Mesenteric fat pad (tissue), 1 donor: Measurements from ENCODE around the gene IFNA4. TPM values are rescaled to one million over a fixed set of nuclear protein-coding genes. Genes with fewer than 3 reads are reported as not detected.
"Not testable (repeated sequence)": the region's sequence is repeated elsewhere in the genome, so short reads cannot be mapped to it uniquely, and the experiment has no call there.

Source experiments
- DNase-seq: peaks from one replicate; pipeline ENCODE4 v3.0.0-alpha.2; 2020; ENCODE audit warnings: low spot score
- long read RNA-seq: library from polyadenylated mRNA; unstranded; transcript quantifications from one replicate; pipeline ENCODE4 v2.0.0, GENCODE V29; 2020
- total RNA-seq: library from RNA; stranded (reverse); fragmentation: NEBNext Ultra II Directional; extraction: Animal tissue kit (Norgen Biotek cat#: 25700); gene quantifications from one replicate; pipeline ENCODE4 v1.2.1, GENCODE V29; 2021
- donor health status: DM: yes; HTN: yes; CAD: no.

Gene IFNA4
- not detected for total RNA-seq
- long read RNA-seq: 0 reads

- not testable (repeated sequence) for DNase-seq
Measured at GRCh38 chr9:21187487-21187886, at the start of gene IFNA4. Gene IFNA4, minus strand, starts transcription at chr9:21187587. Its CDS starts 56 bp downstream, at chr9:21187531.

DNA sequence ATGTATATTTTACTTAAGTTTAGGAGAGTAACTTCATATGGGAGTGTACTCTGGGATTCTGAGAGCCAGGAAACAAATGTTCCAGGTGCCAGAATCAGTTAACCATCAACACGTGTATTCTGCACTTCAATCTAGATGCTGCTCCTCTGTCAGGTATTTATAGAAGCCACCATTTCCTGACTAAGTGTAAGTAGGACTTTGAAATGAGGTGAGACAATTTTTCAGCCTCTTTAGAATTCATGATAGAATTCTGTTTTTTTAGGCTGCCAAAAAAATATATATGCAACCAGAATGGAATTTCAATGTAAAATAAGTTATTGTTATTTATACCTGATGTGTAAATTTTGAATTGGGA is 49.0 kb upstream of the IFNA4 start:
- DNase-seq: not testable (repeated sequence)

DNA sequence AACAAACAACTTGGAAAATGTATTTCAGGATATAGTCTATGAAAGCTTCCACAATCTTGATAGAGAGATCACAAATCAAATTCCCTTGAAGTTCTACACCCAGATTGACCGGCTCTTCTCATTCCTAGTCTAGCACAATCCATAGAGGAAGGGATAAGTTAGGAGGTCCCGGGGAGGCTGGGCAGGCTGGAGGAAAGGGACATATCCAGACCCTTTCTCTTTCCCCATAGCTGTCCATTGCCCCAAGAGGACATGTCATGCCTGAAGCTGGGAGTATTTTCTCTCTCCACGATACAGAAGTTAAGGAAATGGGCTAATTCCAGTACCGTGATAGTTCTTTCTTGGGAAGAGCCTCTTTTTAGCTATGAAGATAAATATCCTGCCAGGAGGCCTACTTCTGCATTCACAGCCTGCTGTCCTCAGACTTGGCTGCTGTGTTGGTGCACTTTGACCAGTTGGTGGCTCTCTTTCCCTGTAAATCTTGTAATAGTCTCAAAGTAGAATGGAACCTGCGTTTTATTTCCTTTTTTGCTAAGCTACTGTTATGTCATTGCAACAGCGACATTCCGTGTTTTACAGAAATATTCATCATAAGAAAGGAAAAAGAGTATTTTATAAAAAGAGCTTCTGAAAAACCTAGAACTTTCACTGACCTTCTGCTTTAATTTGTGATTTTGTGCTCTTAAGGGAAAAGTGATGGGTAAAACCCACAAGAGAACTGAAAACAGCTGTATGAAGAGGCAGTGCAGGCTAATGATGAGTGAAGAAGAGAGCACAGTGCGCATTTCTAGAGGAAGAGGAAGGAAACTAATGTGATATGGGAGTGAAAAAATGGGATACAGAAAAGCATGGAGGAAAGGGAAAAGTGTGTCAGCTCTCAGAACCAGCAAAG is 48.3 kb upstream of the IFNA4 start:
- DNase-seq: not testable (repeated sequence)

- peak; percentile 71 for DNase-seq
Measured at GRCh38 chr9:21234153-21234687, 46.8 kb upstream of the IFNA4 start.

- no peak for DNase-seq
Measured at GRCh38 chr9:21233258-21233657, 45.9 kb upstream of the IFNA4 start.

GRCh38 chr9:21228122-21228521 is 40.7 kb upstream of the IFNA4 start, which contains the start of gene IFNA17:
Gene IFNA17, minus strand, starts transcription at chr9:21228222. Its CDS starts 49 bp downstream, at chr9:21228173.
- no peak for DNase-seq

DNA sequence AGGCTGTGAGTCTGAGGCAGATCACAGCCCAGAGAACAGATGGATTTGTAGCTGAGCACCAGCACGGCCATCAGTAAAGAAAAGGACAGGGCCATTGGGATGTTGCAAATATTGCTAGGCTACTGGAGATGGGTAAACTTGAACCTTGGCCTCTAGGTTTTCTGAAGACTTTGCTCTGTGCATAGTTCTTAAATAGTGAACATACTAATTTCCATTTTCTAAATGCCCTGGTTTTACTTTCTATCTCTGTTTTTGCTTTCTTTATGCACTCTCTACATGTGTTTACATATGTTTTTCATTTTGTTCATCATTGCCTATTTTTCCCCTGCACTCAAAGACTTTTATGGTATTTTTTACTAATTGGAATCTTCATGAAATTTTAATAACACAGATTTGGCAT is 29.8 kb upstream of the IFNA4 start, which contains the start of gene IFNA16:
TSS of gene IFNA16 (minus strand) at position 101 of the 400 bp plus-strand sequence. CDS start at position 95, 6 bp downstream.
- DNase-seq: not testable (repeated sequence)

GRCh38 chr9:21213411-21214326 is 26.3 kb upstream of the IFNA4 start:
- DNase-seq: not testable (repeated sequence)

DNA sequence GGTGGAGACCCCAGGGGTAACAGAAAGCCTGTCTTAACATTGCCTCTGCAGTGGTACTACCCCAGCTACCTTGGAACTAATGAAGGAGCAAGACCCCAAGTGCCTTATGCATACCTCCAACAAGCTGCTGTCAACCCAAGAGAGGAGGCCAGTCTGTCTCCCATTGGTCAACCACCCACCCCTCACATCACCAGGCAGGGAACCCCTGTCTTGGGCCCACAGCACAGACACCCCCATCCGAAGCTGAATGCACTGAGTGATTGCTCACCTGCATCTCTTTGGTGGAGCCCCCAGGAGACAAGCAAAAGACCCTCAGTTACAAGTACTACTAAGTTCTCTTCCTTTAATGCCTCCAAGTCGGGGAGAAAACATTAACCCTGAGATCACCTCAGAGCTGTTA is 24.8 kb upstream of the IFNA4 start:
- DNase-seq: peak; percentile 55

- DNase-seq: not testable (repeated sequence)
Measured at GRCh38 chr9:21210782-21211181, 23.4 kb upstream of the IFNA4 start.

GRCh38 chr9:21210311-21210710 is 22.9 kb upstream of the IFNA4 start:
- DNase-seq: peak; percentile 65

DNA sequence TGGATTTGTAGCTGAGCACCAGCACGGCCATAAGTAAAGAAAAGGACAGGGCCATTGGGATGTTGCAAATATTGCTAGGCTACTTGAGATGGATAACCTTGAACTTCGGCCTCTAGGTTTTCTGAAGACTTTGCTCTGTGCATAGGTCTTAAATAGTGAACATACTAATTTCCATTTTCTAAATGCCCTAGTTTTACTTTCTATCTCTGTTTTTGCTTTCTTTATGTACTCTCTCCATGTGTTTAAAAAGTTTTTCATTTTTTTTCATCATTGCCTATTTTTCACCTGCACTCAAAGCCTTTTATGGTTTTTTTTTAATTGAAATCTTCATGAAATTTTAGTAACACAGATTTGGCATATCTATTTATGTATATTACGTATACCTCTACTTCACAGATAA is 19.7 kb upstream of the IFNA4 start, which contains the start of gene IFNA10:
TSS of gene IFNA10 (minus strand) at position 101 of the 400 bp plus-strand sequence. CDS start at position 55, 46 bp downstream.
- not testable (repeated sequence) for DNase-seq

GRCh38 chr9:21205204-21205603 is 17.8 kb upstream of the IFNA4 start:
- DNase-seq: no peak

DNA sequence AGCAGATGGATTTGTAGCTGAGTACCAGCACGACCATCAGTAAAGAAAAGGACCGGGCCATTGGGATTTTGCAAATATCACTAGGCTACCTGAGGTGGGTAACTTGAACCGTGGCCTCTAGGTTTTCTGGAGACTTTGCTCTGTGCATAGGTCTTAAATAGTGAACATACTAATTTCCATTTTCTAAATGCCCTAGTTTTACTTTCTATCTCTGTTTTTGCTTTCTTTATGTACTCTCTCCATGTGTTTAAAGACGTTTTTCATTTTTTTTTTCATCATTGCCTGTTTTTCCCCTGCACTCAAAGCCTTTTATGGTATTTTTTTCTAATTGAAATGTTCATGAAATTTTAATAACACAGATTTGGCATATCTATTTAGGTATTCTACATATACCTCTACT is 14.7 kb upstream of the IFNA4 start, which contains the start of gene IFNA7:
TSS of gene IFNA7 (minus strand) at position 101 of the 400 bp plus-strand sequence. CDS start at position 61, 40 bp downstream.
- peak; percentile 16 for DNase-seq

- not testable (repeated sequence) for DNase-seq
Measured at GRCh38 chr9:21194867-21195776, 7.7 kb upstream of the IFNA4 start.

GRCh38 chr9:21182810-21183736 is 4.3 kb downstream of the IFNA4 start:
- DNase-seq: not testable (repeated sequence)

DNA sequence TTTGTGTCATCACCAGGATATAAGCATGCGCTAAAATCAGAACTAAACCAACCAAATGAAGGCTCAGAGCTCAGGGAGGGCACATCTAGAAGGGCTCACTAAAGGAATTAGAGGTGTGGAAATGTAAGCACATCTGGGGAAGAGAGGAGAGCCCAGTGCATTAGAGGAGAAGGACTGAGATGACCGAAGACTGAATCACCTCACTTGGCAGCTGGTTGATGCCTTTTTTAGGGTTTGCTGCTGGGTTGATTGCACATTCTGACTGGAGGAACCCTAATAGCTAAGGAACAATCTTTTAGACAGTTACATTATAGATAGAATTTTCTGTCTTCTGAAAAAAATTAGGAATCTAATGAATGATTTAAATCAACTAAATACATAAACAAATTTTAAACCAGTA is 12.7 kb downstream of the IFNA4 start:
- DNase-seq: no peak

DNA sequence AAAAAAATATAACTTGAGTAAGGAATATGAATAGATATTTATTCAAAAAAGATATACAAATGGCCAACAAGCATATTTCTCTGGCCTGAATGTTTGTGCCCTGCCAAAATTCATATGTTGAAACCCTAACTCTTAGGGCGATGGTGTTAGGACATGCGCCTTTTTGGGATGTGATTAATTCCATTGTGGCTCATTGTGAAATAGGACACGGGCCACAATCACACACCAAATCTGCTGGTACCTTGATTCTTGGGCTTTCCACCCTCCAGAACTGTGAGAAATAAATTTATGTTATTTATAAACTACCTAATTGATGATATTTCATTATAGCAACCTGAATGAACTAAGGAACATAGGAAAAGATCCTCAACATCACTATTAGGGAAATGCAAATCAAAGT is 15.2 kb downstream of the IFNA4 start:
- DNase-seq: no peak

DNA sequence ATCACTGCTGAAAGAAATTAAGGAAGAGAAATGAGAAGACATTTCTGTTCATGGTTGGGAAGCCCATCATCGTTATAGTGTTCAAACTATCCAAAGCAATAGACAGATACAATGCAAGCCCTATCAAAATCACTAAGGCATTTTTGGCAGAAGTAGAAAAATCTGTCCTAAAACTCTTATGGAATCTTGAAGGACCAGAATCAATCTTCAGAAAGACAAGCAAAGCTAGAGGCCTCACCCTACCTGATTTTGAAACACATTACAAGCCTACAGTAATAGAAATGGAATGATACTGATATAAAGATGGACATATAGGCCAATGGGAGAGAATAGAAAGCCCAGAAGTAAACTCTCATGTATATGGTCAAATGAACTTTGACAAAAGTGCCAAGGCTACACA is 16.0 kb downstream of the IFNA4 start:
- no peak for DNase-seq
